Inflammatory macrophage treated with lipopolysaccharide for 1 hour (primary cell): ENCODE results near the gene NR2F6.
A peak's percentile ranks its signal among the peaks of the same experiment; 100 is the strongest.

Experiments used
- DNase-seq, 2 donors: peaks; one replicate each; pipeline ENCODE4 v3.0.0-alpha.2; 2020 to 2022

The NR2F6 gene

GRCh38 chr19:17263712-17264640 is 18.3 kb upstream of the NR2F6 start:
- no peak for DNase-seq

DNA sequence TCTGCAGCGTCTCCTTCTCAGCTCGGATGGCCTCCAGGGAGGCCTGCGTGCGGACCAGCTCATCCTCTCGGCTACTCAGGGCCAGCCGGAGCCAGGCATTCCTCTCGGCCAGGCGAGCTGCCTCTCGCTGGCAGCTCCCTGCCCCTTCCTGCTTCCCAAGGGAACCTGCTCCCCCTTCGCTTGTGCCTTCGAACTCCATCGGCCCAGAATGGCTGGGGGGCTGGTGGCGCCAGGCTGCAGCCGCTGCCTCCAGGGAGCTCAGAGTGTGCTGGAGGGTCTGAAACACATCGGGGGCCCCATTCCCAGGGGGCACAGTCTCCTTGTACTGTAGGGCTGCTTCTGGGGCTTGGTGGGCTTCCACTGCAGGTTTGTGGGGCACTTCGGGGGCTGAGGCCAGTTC is 16.8 kb upstream of the NR2F6 start:
- no peak for DNase-seq

DNA sequence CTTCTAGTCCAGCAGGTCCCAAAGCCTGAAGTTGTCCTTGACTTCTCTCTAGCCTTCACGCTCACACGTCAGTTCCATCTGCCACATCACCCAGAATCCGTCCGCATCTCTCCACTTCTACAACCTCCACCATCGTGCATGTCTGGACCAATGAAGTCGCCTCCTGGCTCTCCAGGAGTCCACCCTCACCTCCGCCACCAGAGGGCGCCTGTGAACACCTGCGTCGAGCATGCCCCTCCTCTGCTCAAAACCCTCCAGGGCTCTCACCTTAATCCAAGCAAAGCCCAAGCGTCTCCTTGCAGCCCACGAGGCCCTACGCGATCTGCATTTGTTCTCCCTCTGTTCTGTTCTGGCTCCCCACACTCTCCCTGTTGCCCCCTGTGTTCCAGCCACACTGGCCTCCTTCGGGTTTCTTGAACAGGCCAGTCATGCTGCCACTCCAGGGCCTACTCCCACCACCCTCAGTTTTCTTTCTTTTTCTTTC is 15.2 kb upstream of the NR2F6 start:
- DNase-seq: peak; percentile 69 to 89

DNA sequence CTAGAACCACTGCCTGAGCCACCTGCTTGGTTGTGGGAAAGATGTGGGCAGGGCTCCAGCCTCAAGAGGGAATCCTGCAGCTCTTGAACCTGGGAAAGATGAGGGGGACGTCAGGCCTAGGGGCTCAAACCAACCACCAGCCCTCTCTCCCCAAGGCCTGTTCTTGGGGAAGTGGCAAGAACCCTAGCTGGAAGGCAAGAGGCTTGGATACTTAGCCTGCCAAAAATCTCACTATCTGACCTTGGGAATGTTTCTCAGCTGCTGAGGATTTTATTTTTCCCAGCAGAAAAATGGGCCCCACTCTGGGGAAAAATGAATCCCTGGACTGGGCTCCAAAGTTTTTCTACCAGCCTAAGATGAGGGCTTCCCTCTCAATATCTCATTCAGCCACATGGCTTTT is 14.2 kb upstream of the NR2F6 start:
- DNase-seq: no peak

DNA sequence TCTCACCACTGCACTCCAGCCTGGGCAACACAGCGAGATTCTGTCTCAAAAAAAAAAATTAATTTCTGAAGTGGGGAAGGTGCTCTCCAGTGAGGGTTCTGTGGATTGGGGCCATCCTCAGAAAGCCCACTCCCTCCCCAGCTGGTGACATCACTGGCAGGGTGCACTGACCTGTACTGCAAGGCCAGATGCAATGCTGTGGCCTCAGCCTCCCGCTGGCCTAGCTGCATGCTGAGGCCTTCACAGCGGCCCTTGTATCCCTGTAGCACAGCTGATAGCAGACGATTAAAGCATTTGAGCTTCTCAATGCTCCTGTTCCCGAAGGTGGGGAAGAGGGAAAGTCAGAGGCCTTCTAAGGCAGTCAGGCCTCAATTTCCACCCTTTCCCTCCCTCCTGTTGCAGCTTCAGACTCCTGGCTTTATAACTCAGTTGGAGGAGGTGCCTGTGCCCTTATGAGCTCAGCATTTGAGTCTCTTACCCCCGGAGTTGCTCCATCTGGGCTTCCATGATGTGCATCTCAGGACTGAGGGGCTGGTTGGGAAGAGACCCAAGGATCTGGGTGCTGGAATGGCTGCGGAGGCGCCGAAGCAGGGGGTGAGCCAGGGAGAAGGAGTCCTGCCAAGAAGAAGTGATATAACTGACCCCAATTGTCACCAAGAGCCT is 13.5 kb upstream of the NR2F6 start:
- DNase-seq: no peak

- no peak for DNase-seq
Measured at GRCh38 chr19:17256130-17256529, 10.4 kb upstream of the NR2F6 start.

- DNase-seq: no peak
Measured at GRCh38 chr19:17255150-17255621, 9.5 kb upstream of the NR2F6 start.

DNA sequence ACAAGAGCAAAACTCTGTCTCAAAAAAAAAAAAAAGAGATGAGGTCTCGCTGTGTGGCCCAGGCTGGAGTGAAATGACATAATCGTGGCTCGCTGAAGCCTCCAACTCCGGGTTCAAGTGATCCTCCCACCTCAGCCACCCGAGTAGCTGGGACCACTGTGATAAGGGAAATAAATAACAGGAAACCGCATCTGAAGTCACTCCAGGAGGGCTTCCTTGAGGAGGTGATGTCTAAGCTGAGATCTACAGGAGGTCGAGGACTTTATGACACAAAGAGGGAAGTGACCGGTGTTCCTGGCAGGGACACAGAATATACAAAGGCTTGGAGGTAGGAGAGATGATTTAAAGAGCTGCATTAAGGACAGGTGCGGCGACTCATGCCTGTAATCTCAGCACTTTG is 8.9 kb upstream of the NR2F6 start:
- no peak for DNase-seq

- DNase-seq: no peak
Measured at GRCh38 chr19:17249887-17250548, 4.3 kb upstream of the NR2F6 start.

DNA sequence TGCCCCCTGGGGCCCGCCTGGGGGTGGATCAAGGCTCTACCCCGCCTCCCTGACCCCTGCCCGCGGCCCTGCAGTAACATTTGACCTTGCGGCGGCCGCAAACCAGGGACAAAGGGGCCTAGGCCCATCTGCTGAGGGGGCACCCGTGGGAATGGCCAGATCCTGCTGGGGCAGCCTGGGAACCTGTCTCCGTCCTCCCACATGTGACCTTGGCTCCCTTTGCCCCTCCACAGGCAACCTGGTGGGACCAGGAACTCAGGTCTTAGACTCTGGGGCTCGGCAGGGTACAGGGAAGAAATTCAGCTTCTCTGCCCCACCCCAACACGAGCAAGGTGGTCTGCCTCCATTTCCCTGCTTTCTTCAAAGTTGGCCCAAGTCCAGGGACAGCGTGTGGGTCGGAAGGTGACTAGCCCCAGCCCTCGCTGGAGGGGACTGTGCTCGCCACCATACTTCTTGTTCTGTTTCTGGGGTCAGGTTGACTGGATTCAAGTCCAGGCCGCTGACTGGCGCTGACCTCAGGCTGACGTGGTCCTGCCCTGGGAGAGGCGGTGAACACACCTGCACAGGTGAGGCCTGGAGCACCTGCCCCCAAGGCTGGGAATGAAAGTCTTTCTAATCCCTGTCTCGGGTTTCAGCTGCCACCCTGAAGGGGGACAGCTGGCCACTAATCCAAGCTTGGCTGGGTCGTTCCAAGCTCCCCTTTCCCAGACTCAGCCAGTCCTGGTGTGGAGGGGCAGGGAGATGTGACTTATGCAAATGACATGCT is 2.5 kb upstream of the NR2F6 start:
- DNase-seq: no peak

GRCh38 chr19:17246681-17247425 is 1.1 kb upstream of the NR2F6 start:
- peak; percentile 50 to 64 for DNase-seq

GRCh38 chr19:17244618-17245534 is 843 bp downstream of the NR2F6 start:
- DNase-seq: no peak

GRCh38 chr19:17243830-17244617 is 1.7 kb downstream of the NR2F6 start:
- no peak for DNase-seq

DNA sequence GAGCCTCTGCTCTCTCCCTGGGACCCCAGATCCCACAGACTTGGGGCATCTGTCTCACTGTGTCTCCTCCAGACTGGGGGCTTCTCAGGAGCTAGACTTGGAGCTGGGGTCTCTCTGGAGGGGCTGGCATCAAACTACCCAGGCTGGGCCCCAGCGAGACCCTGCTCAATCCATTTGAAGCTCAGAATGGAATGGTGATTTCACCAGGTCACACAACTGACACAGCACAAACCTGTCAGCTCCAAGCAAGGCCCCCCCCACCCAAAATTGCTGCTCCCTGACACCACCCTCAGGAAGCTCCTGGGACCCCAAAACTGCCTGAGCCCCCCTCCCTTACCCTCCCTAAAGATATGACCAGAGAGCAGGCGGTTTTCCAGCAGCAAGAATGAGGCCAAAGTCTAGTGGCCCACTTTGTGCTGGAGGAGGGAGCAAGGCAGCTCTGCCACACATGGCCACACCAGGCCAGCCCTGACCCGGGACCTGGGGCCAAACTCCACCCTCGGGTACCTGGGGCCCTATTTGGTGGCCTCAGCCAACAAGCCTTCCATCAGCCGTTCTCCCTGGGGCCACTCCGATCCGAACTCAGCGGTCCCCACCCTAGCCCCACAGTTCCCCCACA is 2.4 kb downstream of the NR2F6 start:
- no peak for DNase-seq

DNA sequence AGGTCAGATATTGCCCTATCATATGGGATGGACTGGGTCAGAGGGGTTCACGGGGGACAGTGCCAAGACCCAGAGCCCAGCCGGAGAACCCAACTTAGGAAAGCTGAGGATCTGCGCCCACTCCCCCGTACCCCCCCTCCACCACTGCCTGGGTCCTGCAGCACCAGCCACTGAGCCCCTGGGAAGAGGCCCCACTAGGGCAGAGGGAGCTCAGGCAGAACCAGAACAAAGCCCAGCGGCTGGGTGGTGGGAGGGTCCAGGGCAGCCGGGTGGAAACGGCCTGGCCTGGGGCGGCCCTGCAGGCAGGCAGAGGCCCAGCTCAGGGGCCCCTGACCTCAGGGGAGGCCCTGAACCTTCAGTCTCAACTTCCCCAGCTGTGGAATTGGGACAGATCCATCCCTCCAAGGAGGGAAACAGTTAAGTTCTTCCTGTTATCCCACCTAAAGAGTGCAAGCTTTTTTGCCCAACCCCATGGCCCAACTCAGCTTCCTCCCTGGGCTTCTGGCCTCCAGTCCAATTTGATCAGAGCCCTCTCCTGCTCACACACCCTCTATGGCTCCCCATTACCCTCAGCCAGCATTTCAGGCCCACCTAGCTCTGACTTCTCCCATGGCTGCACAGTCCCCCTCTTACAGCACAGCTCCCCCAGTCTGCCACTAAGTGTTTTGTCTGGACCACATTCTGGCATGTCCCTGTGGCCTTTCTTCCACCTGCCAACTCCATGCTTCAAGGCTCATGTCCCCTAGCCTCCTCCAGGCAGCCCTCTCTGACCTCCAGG is 3.1 kb downstream of the NR2F6 start:
- DNase-seq: no peak

- DNase-seq: no peak
Measured at GRCh38 chr19:17240826-17241399, 4.8 kb downstream of the NR2F6 start.

- DNase-seq: no peak
Measured at GRCh38 chr19:17240062-17240752, 5.5 kb downstream of the NR2F6 start.
